Stimulated activated CD8-positive, alpha-beta memory T cell treated with anti-CD3 and anti-CD28 coated beads, Interleukin-2, amount 100 ng/mL, for 1 hour (primary cell): ENCODE data around the gene PUM2.
"Not testable (repeated sequence)": the region's sequence is repeated elsewhere in the genome, so short reads cannot be mapped to it uniquely, and the experiment has no call there.

Experiments used
- DNase-seq, 2 donors: peaks; one replicate each; pipeline ENCODE4 v3.0.0-alpha.2; 2020; ENCODE audit warnings: low read depth in 2 of 2

Gene PUM2

DNA sequence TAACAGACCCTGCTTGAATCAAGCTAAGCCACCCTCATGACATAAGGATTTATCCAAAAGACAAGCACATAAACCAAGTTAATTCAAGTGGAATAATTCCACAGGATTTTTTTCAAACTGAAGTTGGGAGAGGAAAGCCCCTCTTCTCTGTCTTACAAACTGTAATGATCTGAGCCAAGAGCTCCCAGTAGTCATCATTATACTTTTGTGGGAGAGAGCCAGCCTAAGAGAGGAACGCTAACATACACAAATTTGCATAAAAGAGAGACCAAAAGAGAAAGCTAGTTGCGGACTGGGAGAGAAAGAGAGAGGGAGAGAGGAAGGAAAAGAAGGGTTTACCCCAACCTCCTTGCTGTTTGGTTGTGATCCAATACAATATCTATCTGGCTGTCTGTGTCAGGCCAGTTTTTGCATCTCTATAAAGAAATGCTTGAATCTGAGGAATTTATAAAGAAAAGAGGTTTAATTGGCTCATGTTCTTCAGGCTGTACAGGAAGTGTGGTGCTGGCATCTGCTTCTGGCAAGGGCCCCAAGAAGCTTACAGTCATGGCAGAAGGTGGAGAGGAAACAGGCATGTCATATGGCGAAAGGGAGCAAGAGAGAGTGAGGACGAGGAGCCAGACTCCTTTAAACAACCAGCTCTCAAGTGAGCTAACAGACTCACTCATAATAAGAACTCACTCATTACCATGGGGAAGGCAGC is 20.8 kb upstream of the PUM2 start:
- DNase-seq, result no peak

DNA sequence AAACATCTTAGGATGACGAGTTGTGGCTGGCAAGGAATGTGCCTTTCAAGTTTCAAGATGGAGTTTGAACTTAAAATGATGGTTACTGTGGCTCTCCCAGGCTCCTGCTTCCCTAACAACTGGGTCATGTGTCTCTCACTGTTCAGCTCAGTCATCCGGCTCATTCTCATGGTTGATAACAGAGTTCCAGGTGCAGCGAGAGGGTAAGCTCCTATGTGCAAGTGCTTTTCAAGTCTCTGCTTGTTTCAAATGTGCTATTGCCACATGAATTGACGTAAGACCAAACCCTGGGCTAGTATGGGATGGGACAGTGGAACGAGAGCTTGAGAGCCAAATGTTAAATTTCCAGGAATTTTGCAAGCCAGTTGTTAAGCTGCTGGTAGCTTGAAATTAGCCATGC is 19.5 kb upstream of the PUM2 start:
- no peak for DNase-seq

DNA sequence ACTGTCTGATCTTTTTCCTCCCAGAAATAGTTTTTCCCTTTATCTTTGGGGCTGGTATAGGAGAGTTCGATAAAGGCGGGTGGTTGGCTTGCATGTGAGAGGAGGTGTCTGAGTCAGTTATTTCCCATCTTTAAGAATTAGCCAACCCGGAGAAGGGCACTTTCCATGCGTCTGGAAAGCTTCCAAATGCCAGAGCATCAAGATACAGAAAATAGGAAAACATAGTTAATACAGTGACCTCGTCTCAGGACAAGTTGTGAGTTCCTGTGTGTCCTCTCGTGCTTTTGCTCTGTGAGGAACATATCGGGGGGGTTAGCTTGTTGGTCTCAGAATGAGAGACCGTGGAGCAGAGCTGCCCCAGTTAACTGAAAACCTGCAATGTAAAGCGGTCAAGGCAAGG is 18.7 kb upstream of the PUM2 start:
- DNase-seq, result no peak

DNA sequence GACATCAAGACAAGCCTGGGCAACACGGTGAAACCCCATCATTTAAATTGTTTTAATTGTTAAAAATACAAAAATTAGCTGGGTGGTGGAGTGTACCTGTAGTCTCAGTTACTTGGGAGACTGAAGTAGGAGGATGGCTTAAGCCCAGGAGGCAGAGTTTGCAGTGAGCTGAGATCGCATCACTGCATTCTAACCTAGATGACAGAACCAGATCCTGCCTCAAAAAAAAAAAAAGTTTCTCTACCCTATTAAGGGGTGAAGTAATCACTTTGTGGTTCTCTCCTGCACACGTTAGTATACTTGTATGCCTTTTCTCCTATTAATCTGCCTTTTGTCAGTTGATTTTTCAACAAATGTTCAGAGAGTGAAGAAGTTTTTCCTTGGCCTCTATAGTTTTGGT is 18.1 kb upstream of the PUM2 start:
- DNase-seq, result no peak

- DNase-seq, result not testable (repeated sequence)
Observed at GRCh38 chr2:20367929-20368328, 17.3 kb upstream of the PUM2 start.

- DNase-seq, result no peak
Observed at GRCh38 chr2:20366672-20367116, 16.1 kb upstream of the PUM2 start.

GRCh38 chr2:20365249-20365817 is 14.7 kb upstream of the PUM2 start:
- DNase-seq, result no peak

- no peak for DNase-seq
Observed at GRCh38 chr2:20363578-20363977, 12.9 kb upstream of the PUM2 start.

DNA sequence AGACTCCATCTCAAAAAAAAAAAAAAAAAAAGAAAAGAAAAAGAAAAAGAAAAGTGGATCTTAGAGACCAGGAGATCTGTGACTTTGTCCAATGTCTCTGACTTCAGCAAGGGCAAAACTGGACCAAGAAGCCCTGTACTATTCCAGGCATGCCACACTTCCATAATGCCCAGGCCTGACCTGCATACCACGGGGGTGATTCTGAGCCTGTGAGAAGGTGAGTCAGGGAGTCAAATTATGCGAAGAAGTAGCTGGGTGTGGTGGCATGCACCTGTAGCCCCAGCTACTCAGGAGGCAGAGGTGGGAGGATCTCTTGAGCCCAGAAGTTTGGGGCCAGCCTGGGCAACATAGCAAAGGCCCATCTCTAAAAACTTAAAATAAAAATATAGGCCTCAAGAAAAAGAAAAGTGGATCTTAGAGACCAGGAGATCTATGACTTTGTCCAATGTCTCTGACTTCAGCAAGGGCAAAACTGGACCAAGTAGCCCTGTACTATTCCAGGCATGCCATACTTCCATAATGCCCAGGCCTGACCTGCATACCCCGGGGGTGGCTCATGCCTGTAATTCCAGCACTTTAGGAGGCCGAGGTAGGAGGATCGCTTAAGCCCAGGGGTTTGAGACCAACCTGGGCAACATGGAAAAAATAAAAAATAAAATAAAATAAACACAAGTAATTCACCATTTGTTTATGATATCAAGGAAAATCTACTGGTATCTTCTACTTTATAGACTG is 12.2 kb upstream of the PUM2 start:
- no peak for DNase-seq

GRCh38 chr2:20361893-20362292 is 11.2 kb upstream of the PUM2 start:
- no peak for DNase-seq

- DNase-seq, result no peak
Observed at GRCh38 chr2:20359096-20359495, 8.5 kb upstream of the PUM2 start.

DNA sequence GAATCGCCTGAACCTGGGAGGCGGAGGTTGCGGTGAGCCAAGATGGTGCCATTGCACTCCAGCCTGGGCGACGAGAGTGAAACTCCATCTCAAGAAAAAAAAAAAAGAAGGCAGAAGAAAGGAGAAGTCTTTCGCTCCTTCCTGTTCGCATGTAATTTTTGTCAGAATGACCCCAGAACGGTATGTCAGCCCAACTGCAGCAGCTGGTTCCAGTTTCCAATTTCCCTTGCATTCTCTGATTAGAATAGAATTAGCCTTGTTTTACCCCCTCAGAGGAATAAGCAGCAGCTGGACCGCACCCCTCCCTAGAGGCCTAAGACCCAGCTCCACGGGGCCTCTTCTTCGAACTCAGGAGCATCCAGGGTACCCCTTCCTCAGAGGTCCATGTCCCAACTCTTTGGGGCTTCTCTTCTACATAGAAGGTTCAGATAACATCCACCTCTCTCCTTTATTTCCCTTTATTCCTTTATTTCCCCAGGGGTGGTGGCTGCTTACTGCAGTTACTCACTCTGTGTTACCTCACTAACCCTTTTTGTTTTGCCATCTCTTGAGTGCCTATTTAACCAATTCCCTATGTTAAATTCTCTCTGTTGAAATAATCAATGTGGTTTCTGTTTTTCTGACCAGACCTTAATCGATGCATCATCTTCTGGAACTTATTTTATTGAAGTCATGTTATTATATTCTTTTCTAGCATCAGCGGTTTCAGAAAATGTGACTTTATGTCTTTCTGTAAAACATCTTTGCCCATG is 7.2 kb upstream of the PUM2 start:
- no peak for DNase-seq

GRCh38 chr2:20356042-20356441 is 5.4 kb upstream of the PUM2 start:
- no peak for DNase-seq

DNA sequence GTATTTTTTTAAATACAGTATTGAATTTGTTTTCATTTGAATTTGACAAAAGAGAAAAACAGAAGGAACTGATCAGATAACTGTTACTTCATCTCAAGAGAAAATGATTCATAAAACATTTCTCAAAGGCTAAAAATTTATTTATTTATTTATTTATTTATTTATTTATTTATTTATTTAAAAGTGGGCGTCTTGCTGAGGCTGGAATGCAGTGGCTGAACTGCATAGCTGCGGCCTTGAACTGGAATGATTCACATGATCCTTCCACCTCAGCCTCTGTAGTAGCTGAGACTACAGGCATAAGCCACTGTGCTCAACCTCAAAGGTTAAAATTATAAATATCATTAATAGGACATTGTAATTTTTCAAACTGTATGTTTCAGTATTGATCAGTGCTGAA is 4.5 kb upstream of the PUM2 start:
- DNase-seq, result no peak

GRCh38 chr2:20353241-20353992 is 2.8 kb upstream of the PUM2 start:
- DNase-seq, result no peak

DNA sequence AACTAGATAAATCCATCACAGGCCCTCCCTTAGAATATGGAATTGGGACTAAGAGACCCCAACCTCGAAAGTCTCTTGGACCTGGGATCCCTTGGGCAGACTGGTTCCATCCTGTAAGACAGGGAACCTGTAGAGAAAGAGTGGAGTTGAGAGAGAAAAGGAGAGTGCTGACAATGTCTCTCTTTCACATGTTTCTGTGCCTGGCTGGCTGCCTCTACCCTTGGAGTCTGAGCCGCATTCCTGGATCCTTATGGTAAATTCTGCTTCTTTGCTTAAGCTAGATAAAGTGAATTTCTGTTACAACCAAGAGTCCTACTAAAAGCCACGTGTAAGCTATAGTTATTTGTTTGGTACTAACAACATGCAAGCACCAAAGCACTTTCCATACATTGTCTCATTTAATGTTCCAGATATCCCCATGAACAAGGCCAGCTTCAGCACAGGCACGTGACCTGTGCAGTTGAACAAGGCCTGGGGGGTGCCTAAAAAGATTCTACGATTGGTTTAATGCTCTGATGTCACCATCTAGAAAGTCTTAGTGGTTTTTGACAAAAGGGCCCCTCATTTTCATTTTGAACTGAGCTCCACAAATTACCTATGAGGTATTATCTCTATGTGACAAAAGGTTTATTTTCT is 2.1 kb upstream of the PUM2 start:
- DNase-seq, result no peak

GRCh38 chr2:20352230-20352578 is 1.6 kb upstream of the PUM2 start:
- DNase-seq, result no peak

GRCh38 chr2:20351555-20352229 is 1.0 kb upstream of the PUM2 start:
- DNase-seq, result no peak

DNA sequence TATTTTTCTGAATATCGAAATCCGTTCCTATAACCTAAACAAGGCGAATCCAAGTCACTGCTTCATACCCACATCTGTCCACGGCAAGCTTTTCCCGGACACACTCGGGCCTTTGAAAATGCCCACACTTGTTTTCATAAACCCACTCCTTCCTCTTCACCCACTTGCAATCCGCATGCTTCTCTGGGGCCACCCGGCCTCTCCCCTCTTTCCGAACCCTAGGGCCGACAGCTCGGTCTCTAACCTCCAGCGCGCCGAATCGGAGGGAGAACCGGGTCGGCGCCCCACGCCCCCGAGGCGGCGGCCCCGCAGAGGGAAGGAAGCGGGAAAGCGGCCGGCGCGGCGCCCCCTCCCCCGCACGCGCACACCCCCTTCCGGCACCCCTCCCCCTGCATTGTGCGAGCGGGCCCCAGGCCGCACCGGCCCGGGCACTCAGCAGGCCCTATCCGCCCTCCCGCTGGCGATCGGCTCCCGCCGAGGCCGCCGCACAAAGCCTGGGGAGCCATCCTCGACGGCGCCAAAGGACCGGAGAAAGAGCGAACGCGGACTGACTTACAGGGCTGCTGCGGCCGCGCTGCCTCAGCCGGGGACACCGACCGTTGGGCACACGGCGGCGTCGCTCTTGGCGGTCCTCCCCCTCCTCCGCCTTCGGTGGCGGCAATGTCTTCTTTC is 467 bp downstream of the PUM2 start:
- peak; percentile 13 to 26 for DNase-seq

DNA sequence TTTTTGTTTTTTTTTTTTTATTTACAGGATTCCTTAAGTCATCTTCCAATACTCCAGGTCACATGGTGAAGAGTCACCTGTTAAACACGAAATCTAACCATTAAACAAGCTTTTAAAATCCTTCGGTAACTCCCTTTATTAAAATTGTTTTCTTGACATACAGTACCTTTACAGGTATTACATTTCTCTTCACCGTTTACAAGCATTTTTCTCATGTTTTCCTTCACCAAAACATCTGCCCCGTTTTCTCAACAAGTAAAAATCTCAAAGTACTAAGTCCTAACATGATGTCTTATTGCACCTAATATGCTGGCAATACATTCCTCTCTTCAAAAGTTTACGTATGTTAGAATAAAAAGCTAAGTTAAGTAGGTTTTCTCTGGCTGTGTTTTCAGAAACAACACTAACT is 1.1 kb downstream of the PUM2 start:
- DNase-seq, result no peak
